SK-MEL-5 (cell line): ENCODE results near the gene CHID1. TPM values are rescaled to one million over a fixed set of nuclear protein-coding genes. Genes with fewer than 3 reads are reported as not detected.

Source experiments
- DNase-seq: peaks from one replicate; pipeline ENCODE4 v3.0.0-alpha.2; 2016; ENCODE audit warnings: low read depth, low spot score
- in situ Hi-C: cut with HindIII; loops from 2 replicates; pipeline ENCODE4 v1.10.0; 2016; ENCODE audit warnings: low sequenced_read_pairs, high pct_unique_total_duplicates, low pct_unique_long_range_greater_than_20kb
- total RNA-seq: library from RNA; depleted of rRNA; stranded (reverse); fragments of >200 nt; shearing (Covaris generic); gene quantifications from 2 replicates; pipeline ENCODE4 v1.2.3, GENCODE V29; 2014

Gene CHID1
- total RNA-seq, 1 experiment from 2014 or later: 31.0 TPM

- in situ Hi-C loops: no loop called here
- no peak for DNase-seq
Observed at GRCh38 chr11:875769-876301, 34.8 kb downstream of the CHID1 start.

DNA sequence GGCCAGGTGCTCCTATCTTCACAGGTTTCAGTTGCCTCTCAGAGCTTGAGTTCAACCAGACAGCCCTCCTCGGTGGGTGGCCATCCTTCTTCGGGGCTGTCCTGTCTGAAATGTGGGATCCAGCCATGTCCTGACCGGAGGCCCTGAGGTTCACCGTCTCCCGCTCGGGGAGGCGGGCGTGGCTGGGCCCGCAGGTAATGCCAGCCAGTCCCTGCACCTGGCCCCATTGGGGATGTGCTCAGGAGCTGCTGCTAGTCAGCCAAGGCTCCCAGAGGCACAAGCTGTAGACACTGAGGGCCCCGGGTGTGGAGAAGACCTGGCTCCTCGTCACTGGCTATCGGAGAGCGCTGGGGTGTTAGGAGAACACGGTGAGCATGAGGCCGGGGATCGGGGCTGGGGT, 35.4 kb downstream of the CHID1 start:
- in situ Hi-C loops: no loop called here
- no peak for DNase-seq

DNA sequence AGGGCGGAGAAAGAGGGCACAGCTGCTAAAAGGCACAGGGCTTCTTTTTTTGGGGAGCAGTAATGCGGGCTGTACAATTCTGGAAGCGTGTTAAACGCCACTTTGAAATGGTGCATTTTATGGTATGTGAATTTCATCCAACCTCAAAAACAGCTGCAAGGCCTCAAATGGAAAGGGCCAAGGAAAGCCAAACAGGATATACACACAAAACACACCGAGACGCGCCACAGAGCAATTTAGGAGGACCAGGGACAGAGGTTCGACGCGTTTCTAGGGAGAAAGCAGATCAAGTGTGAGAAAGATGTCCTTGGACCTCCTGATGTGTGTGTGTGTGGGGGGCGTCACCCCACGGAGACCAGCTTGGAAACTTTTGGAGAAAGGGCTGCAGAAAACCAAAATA, 36.9 kb downstream of the CHID1 start:
- no peak for DNase-seq
- in situ Hi-C loops: no loop called here

GRCh38 chr11:872799-873198, 37.8 kb downstream of the CHID1 start:
- in situ Hi-C loops: no loop called here
- no peak for DNase-seq

GRCh38 chr11:871472-871871, 39.1 kb downstream of the CHID1 start:
- no peak for DNase-seq
- in situ Hi-C loops: no loop called here

DNA sequence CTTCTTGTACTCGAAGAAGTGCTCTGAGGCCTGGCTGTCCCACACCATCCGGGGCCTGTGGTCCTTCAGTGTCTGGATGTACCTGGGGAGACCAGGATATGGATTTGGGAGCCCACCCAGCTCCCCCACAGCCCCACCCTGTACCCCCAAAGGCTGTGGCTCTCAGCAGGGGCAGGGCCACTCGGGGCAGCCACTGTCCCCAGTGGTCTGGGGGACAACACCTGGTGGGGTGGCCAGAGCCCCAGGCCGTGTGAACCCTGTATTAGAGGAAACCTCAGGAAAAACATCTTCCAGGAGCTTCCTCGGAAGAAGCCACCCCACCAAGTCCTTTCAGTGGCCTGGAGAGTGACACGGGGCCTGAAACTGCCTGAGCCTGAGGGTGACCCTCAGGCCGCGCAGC, 40.2 kb downstream of the CHID1 start:
- DNase-seq: no peak
- in situ Hi-C loops: no loop called here

GRCh38 chr11:870127-870413, 40.5 kb downstream of the CHID1 start:
- in situ Hi-C loops: no loop called here
- no peak for DNase-seq

DNA sequence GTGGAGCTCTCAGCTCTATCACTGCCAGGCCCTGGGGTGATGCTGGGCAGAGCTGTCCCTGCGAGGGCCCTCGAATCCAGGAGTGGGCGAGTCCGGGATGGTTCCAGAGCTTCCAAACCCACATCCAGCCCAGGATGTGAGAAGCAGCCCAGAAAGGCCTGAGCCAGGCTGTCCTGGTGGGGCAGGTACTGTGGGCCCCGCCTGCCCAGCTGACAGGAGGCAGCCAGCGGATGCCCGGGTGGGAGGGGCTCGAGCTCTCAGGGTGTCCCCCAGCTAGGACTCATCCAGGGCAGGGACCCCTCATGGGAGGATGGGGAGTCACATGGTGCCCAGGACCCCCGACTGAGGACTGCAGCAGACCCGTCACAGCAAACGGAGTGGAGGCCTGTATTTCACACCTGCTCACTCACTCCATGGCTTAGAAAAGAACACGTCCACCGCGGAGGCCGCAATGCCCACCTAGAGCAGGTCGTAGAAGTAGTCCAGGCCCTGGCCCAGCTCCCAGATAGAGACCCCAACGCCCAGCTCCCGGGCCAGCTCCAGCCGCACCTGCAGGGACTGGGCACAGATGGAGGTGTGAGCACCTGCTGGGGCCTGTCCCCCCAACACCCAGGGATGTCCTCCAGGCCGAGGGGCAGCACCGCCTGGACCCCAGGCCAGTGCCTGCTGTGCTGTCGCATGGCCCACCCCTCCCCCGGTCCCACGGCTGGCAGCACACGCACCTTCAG, 41.0 kb downstream of the CHID1 start:
- in situ Hi-C loops: no loop called here
- DNase-seq: no peak

- in situ Hi-C loops: no loop called here
- no peak for DNase-seq
Observed at GRCh38 chr11:868802-869201, 41.8 kb downstream of the CHID1 start.

- in situ Hi-C loops: no loop called here
- DNase-seq: no peak
Observed at GRCh38 chr11:868394-868793, 42.2 kb downstream of the CHID1 start.

DNA sequence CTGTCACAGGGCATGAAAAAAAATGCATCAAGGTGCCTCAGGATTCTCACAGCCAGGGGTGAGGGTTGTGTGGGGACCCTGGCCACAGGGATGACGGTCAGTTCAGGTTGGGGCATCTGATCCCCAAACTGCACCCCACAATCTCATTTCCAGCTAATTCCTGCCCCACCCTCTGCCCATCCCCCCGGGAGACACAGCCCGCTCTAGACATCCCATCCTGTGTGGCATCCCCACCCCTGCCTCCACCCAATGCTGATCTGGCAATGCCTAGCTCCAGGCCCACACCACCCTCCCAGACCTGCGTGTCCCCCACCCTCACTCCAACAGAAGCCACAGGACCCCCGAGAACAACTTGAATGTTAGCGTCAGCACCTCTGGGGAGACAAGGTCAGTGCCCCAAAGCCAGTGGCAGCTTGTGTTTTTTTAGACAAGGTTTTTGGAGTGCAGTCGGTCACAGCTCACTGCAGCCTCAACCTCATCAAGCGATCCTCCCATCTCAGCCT, 42.7 kb downstream of the CHID1 start:
- in situ Hi-C loops: no loop called here
- DNase-seq: no peak

DNA sequence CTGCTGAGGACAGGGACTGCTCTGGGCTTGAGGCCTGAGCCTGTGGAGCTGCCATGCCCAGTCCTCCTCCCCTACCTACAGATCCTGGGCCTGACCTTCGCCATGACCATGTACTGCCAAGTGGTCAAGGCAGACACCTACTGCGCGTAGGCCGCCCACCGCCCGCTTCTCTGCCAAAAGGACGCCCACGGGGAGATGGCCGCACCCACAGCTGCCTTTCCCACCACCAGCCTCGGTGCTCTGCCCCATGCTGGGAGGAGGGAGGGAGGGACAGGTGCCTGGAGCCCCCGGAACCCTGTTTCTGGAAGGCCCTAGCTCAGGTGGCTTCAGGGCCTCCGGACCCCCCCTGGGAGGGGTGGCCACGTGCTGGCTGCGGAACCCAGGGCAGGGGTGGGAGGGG, 44.1 kb downstream of the CHID1 start:
- DNase-seq: no peak
- in situ Hi-C loops: no loop called here

- no peak for DNase-seq
- in situ Hi-C loops: no loop called here
Observed at GRCh38 chr11:865462-866430, 44.9 kb downstream of the CHID1 start.

DNA sequence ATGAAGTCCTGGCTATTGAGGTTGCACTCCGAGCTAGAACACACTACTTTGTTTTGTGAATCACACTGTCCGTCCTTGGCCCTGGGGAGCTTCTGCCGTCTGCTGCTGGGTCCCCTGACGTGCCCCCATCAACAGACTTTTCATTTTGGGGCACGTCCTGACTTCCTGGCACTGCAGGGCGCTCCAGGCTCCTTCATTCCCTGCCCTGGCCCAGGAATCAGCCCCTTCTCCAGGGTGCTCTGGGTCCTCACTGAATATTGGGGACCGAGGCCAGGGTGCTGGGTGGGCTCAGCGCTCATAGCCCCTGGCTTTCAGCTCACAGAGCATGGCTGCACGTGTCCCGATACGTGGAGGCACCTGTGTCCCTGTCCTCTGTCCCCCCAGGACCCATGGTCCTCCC, 45.7 kb downstream of the CHID1 start:
- no peak for DNase-seq
- in situ Hi-C loops: no loop called here

DNA sequence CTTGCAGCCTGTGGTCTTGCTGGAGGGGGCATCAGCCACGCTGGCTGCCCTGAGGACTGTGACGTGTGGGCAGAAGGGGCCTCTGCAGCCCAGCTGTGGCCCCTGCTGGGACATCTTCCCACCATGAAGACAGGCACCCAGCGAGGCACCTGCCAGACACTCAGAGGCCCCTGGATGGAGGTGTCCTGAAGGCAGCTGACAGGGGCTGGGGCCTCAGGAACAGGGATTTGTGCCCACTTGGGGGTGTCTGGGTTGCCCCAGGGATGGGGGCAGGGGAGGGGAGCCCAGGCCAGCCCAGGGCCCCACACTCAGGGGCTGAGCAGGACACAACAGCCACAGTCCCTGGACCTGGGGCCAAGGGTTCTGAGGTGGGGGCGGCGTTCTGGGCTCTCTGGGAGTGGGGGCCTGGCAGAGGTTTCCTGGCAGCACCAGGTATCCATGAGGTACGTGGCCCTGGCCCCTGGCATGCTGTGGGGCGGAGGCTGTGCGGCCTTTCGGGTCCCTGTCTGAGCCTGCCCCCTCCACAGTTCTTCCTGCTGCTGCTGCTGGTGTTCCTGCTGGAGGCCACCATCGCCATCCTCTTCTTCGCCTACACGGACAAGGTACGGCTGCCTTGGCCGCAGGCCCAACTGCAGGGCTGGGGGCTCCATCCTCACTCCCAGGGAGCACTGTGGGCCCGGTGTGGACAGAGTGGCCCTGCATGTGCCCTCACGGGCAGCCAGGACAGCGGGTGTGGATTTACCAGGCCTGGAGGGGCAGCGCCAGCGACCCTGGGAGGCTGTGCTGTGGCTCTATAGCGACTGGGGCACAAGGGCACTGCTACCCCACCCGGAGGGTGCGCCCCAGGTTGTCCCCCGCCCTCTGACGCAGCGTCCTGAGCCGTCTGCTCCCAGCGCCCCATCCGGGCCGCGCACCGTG, 46.4 kb downstream of the CHID1 start:
- no peak for DNase-seq
- in situ Hi-C loops: no loop called here

- DNase-seq: no peak
- in situ Hi-C loops: no loop called here
Observed at GRCh38 chr11:863023-863909, 47.3 kb downstream of the CHID1 start.

DNA sequence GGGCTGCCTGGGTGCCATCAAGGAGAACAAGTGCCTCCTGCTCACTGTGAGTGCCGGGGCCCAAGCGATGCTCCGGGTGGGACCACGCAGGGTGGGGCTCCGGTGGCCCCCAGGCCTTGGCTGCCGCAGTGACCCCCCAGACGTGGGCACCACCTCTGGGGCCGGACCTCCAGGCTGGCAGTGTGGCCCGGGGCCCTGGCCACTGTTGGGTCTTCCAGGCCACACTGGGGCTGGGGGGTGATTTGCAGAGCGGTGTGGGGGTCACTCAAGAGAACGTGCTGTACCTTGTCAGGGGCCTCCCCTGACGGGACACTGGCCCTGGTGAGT, 48.0 kb downstream of the CHID1 start:
- no peak for DNase-seq
- in situ Hi-C loops: no loop called here
